H54 (cell line): ENCODE data around the gene ATCAY.
"Not testable (repeated sequence)": the region's sequence is repeated elsewhere in the genome, so short reads cannot be mapped to it uniquely, and the experiment has no call there.

Experiments used
- DNase-seq: peaks from one replicate; pipeline ENCODE4 v3.0.0; 2011; ENCODE audit warnings: low spot score, mixed read lengths; ENCODE audit not compliant: insufficient read length
- FAIRE-seq: peaks from 3 replicates; lab custom pipeline; 2011; peaks lifted over from hg19 to GRCh38; lab: Jason Lieb, UNC
- POLR2A ChIP-seq: IDR thresholded peaks from 2 replicates; pipeline ENCODE4 v1.6.1; 2011; ENCODE audit warnings: low read depth, mild to moderate bottlenecking, low read length

Gene ATCAY

GRCh38 chr19:3942790-3943409 lies 62.4 kb downstream of the ATCAY start:
- FAIRE-seq (no peak), DNase-seq (no peak)
- TF ChIP-seq POLR2A = no peak

GRCh38 chr19:3944018-3944721 lies 63.7 kb downstream of the ATCAY start:
- no peak for TF ChIP-seq POLR2A
- DNase-seq (no peak), FAIRE-seq (no peak)

DNA sequence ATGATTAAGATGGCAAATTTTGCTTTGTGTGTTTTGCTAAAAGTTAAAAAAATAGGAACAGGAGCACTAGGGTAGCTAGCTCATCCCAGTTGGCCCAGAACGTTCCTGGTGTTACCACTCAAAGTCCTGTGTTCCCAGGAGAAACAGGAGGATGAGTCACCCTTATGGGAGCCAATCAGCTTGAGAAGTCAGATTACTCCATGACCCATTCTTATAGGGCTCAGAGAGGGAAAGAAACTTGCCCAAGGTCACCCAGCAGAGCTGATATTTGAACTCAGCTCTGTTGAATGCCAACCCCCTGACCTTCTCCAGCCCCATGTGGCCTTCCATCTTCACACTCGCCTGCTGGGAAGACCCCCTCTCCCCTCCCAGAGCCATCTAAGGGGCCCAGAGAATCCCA lies 65.4 kb downstream of the ATCAY start:
- FAIRE-seq = no peak
- DNase-seq = no peak
- no peak for TF ChIP-seq POLR2A

DNA sequence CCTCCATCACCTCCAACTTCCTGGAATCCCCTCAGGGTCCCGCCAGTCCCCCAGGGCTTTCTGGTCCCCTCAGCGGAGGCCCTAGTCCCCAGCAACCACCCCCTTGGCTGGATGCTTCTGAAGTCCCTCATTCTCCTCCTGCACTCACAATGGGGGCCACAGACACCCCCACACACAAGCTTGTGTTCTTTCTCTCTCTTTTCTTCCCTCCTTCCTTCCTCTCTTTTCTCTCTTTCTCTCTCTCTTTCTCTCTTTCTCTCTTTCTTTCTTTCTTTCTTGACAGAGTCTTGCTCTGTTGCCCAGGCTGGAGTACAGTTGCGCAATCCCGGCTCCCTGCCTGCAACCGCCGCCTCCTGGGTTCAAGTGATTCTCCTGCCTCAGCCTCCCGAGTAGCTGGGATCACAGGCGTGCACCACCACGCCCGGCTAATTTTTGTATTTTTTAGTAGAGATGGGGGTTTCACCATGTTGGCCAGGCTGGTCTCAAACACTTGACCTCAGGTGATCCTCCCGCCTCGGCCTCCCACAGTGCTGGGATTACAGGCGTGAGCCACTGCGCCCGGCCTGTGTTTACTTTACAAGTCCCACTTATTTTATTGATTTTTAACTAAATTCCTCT lies 66.9 kb downstream of the ATCAY start:
- not testable (repeated sequence) for DNase-seq, FAIRE-seq

DNA sequence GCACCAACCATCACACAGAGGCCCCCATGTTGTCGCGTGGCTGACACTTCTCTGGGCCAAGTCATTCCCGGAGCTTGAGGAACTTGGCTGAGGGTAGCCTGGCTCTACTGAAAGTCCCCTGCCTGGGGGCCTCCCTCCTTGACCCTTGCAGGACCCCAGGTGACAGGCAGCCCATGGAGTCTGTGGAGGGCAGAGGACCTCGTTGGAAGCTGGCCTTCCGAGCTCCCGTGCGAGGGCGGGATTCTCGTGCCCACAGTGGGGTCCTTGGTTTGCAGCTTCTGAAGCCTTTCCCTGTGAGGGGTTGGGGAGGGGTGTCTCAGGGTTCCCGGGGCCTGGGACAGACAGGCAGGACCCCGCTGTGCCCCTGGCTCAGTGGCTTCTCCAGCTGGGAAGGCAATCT lies 68.8 kb downstream of the ATCAY start:
- no peak for TF ChIP-seq POLR2A
- DNase-seq (no peak), FAIRE-seq (no peak)

GRCh38 chr19:3949997-3950859 lies 69.7 kb downstream of the ATCAY start:
- TF ChIP-seq POLR2A = no peak
- FAIRE-seq = no peak
- no peak for DNase-seq

DNA sequence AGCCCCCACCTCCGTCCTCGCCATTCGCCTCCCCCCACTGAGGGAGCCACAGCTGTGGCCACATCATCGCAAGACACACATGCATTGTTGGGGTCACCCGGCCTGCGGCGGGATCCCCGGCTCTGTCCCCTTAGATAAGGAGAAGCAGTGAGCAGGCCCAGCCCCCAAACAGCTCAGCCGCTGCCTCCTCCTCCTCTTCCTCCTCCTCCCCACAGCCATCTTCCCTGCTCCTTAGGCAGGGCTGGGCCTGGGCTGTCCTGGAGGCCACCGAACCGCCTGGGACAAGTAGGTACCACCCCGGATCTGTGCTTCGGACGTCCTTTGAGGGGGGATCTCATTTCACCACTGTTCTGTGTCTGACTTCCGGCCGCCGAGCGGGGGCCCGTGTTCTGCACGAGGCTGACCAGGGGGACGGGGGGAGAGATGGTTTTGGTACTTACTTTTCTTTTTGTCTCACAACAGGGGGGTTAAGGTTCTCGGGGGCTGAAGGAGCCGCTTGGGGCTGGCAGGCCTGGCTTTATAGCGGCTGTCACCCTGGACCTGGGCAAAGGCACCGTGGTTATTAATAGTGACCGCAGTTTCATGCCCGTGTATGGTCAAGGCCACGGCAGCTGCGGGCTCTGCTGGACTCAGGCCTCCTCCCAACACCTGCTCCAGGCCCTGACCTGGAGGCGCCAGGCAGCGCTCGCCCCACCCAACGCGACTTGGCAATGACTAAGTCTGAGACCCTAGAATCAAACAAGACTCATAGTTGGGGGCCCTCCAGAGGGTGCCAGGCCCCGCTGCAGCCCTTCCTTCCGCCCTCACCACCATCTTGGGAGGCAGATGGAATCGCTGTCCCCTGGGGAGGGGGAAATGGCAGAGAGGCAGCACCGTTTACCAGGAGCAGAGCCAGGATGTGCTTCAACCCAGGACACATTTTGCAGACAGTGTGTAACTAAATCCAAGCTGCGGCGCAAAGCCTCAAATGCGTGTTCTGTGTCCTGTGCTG lies 70.7 kb downstream of the ATCAY start:
- FAIRE-seq = no peak
- TF ChIP-seq POLR2A = no peak
- no peak for DNase-seq

GRCh38 chr19:3952755-3953276 lies 72.3 kb downstream of the ATCAY start:
- DNase-seq, FAIRE-seq: not testable (repeated sequence)

DNA sequence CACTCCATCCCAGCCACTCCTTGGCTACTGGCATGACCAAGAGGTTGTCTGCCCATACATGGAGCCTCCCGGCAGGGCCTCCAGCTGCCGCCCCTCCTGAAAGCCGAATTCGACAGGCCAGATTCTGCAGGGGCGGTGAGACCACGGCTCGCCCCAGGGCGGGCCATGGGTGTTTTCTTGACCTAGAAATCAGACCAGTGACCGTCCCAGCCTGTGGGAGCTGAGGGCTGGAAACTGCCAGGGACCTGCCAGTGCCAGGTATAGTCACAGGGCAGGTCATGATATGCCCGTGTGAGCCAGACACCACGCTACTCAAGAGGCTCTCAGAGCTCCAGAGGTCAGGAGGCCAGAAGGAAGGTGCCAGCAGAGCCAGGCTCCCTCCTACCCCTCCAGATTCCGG lies 73.6 kb downstream of the ATCAY start:
- no peak for DNase-seq
- no peak for TF ChIP-seq POLR2A
- FAIRE-seq = no peak

DNA sequence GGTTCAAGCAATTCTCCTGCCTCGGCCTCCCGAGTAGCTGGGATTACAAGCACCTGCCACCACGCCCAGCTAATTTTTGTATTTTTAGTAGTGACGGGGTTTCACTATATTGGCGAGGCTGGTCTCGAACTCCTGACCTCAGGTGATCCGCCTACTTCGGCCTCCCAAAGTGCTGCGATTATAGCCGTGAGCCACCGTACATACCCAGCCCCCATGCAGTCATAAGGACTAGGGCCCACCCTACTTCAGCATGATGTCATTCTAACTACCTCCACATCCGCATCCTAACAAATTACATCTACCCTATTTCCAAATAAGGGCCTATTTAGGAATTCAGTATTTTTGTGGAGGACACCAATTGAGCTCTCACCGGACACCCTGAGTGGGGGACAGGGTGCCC lies 74.8 kb downstream of the ATCAY start:
- not testable (repeated sequence) for FAIRE-seq, DNase-seq

DNA sequence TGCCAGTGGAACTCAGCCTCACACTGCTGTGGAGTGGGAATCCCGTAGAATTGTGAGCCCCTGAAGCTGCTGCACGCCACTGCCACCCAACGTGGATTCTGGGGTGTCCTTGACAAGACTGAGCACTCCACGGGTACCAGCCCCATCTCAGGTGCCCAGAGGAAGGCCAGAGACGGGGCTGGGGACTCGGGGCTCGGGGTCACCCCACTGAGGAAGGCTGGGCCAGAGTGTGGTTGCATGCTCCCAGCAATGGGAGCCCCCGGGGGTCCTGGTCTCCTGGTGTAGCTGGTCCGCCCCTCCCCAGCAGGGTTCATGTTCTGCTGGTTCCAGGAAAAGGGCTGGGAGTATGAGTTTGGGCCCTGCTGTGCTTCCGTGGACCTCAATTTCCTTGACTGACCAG lies 75.2 kb downstream of the ATCAY start:
- FAIRE-seq (no peak), DNase-seq (no peak)
- TF ChIP-seq POLR2A = no peak

- TF ChIP-seq POLR2A = no peak
- DNase-seq (no peak), FAIRE-seq (no peak)
Measured at GRCh38 chr19:3958836-3959765, 78.6 kb downstream of the ATCAY start.
